Skeletal muscle cell (primary cell): Measurements from ENCODE around the gene TUBD1.
A peak's percentile ranks its signal among the peaks of the same experiment; 100 is the strongest.
"Not testable (repeated sequence)": the region's sequence is repeated elsewhere in the genome, so short reads cannot be mapped to it uniquely, and the experiment has no call there.

Experiments
- DNase-seq: peaks from one replicate; pipeline ENCODE4 v3.0.0-alpha.2; 2010; ENCODE audit warnings: low read depth
- H3K4me3 ChIP-seq: 2 replicates; pipeline ENCODE4 v1.5.1; 2011; ENCODE audit warnings: low read depth, mild to moderate bottlenecking, control low read depth, low read length, moderate library complexity

The TUBD1 gene

GRCh38 chr17:59892924-59893675 is at the start of gene TUBD1, which contains the start of gene RPS6KB1:
Gene TUBD1, minus strand, starts transcription at chr17:59892943. Its CDS starts 1,941 bp downstream, at chr17:59891002.
Gene RPS6KB1, plus strand, starts transcription at chr17:59893121. Its CDS starts 64 bp downstream, at chr17:59893185.
- peak; percentile 98 for DNase-seq
- H3K4me3 ChIP-seq = peak within 1 kb of the TSS; percentile 97

DNA sequence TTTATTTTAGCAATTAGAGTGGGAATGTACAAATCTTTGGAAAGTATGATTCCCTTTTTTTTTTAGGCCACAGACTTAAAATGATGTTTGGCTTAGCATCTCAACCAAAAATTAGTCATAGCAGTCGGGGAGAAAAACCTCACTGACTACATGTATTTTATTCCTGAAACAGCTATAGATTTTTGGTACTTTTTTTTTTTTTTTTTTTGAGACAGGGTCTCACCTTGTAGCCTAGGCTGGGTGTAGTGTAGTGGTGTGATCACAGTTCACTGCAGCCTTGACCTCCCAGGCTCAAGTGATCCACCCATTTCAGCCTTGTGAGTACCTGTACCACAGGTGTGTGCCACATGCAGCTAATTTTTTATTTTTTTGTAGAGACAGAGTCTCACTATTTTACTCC is 48.4 kb upstream of the TUBD1 start:
- H3K4me3 ChIP-seq = no peak overlapping the region
- no peak for DNase-seq

DNA sequence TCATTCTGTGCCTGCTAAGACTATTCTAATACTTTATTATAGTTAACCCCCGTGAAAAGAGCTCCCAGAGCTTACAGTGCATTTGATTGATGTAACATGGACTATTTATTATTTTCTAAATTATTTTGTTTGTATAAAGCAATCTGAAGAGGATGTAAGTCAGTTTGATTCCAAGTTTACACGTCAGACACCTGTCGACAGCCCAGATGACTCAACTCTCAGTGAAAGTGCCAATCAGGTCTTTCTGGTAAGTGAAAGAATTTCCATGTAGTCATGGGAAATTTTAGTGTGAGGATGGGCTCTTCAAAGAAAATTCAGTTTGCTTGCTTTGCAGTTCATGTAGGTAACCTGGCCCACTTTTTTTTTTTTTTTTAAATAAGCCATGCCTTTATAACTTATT is 48.0 kb upstream of the TUBD1 start:
- not testable (repeated sequence) for DNase-seq, H3K4me3 ChIP-seq

GRCh38 chr17:59933317-59933716 is 40.6 kb upstream of the TUBD1 start:
- not testable (repeated sequence) for DNase-seq, H3K4me3 ChIP-seq

DNA sequence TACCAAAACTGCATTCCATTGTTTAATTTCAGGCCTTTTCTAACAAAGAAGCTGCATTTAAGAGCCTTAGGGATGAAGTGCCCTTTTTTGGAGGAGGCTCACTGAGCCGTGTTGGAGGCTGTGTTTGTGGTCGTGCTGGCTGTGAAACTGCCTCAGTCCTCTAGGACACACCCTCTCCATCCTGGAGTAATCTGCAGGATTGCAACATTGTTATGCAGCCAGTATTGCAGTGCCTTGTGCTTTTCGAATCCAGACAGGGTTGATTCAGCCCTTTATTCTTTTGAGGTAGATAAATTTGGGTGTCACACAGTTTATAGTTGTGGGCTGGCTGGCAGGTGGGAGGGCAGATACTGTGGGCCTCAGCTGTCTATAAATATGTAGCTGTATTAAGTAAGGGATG is 38.0 kb upstream of the TUBD1 start:
- not testable (repeated sequence) for H3K4me3 ChIP-seq
- DNase-seq = peak; percentile 6

DNA sequence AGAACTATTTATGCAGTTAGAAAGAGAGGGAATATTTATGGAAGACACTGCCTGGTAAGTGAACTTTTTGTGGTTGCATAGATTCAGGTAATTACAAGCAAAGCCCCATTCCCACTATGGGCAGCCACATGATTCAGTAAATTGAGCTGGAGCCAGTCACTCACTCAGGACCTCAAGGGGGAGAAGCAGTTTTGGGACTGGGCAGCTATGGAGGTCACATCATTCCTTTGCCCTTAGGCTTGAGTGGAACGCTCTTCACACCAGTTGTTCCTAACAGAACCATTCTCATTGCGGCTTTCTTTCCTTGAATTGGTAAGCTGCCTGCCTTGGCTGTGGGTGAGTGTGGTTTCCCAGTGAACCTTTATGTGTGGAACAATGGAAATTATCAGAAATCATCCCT is 37.4 kb upstream of the TUBD1 start:
- not testable (repeated sequence) for H3K4me3 ChIP-seq, DNase-seq

DNA sequence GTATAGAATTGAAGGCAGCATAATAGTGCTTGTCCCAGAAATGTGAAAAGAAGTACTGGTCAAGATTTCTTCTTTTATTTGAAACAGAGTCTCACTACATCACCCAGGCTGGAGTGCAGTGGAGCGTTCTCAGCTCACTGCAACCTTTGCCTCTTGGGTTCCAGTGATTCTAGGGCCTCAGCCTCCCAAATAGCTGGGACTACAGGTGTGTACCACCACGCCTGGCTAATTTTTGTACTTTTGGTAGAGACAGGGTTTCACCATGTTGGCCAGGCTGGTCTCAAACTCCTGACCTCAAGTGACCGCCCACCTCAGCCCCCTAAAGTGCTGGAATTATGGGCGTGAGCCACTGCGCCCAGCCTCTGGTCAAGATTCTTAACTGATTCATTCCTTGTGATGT is 27.9 kb upstream of the TUBD1 start:
- not testable (repeated sequence) for DNase-seq

GRCh38 chr17:59916446-59916845 is 23.7 kb upstream of the TUBD1 start:
- no peak for DNase-seq
- no peak overlapping the region for H3K4me3 ChIP-seq

More for the DNA sequence above, 27.9 kb upstream of the TUBD1 start:
- not testable (repeated sequence) for H3K4me3 ChIP-seq

GRCh38 chr17:59914274-59914854 is 21.6 kb upstream of the TUBD1 start:
- no peak overlapping the region for H3K4me3 ChIP-seq
- no peak for DNase-seq

DNA sequence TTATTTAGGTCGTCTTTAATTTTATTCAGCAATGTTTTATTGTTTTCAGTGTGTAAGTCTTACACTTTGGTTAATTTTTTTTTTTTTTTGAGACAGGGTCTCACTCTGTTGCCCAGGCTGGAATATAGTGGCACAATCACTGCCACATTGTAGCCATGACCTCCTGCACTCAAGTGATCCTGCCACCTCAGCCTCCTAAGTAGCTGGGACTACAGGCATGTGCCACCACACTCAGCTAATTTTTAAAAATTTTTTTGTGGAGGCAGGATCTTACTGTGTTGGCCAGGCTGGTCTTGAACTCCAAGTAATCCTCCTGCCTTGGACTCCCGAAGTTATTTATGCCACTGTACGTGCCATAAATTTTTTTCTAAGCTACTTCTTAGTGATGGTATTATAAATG is 14.7 kb upstream of the TUBD1 start:
- H3K4me3 ChIP-seq = no peak overlapping the region
- no peak for DNase-seq

GRCh38 chr17:59903455-59903854 is 10.7 kb upstream of the TUBD1 start:
- DNase-seq = no peak
- H3K4me3 ChIP-seq = no peak overlapping the region

DNA sequence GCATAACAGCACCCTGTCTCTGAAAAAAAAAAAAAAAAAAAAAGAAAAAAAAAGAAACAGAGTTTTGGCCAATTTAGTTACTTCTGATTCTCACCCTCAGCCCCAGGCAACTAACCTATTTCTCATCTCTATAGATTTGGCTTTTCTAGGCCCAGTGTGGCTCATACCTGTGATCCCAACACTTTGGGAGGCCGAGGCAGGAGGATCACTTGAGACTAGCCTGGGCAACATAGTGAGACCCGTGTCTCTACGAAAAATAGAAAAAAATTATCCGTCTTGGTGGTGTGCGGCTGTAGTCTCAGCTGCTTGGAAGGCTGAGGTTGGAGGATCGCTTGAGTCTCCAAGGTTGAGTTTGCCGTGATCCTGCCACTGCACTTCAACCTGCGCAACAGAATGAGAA is 8.9 kb upstream of the TUBD1 start:
- H3K4me3 ChIP-seq = no peak overlapping the region
- no peak for DNase-seq

DNA sequence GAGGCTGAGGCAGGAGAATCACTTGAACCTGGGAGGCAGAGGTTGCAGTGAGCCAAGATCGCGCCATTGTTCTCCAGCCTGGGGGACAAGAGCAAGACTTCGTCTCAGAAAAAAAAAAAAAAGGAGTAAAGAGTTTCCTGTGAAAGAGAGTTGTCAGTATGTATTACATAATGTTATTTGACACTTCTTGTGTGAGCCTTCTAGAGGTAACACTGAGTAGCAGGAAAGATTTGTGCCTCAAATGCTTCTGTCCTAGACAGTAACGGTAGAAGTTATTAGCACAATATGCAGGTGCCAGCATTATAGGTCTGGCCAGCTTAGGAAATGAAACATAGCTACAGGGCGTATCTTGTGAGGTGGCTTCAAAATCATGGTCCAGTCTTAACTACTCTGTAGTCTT is 6.4 kb upstream of the TUBD1 start:
- H3K4me3 ChIP-seq = no peak overlapping the region
- DNase-seq = peak; percentile 8

- no peak for DNase-seq
- no peak overlapping the region for H3K4me3 ChIP-seq
Measured at GRCh38 chr17:59897090-59897489, 4.3 kb upstream of the TUBD1 start.

DNA sequence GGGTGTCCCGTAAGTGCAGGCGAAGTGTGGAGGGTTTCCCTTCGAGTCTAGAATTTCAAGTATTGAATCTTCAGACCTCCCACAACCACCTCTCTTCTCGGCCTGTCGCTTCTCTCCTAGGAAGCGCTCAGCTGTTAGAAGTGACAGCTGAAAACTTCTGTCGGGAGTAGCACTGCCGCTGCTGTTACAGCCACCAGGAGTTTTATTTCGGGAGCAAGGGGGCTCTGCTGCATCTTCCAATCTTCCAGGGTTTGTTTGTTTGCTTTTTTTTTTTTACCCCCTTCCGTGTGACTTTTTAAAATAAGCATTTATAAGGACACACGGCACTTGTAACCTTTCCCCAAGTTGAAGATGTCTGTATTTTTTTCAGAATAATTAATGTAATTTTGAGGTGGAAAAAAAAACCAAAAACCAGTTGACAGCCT is 945 bp upstream of the TUBD1 start:
- DNase-seq = peak; percentile 5
- peak overlapping the region; percentile 97 for H3K4me3 ChIP-seq

- H3K4me3 ChIP-seq = peak overlapping the region; percentile 97
- no peak for DNase-seq
Measured at GRCh38 chr17:59892251-59892923, 356 bp downstream of the TUBD1 start.

- DNase-seq = peak; percentile 28
- H3K4me3 ChIP-seq = no peak overlapping the region
Measured at GRCh38 chr17:59890720-59891119, 2.0 kb downstream of the TUBD1 start.

- no peak for DNase-seq
- H3K4me3 ChIP-seq = no peak overlapping the region
Measured at GRCh38 chr17:59888145-59888750, 4.5 kb downstream of the TUBD1 start.

DNA sequence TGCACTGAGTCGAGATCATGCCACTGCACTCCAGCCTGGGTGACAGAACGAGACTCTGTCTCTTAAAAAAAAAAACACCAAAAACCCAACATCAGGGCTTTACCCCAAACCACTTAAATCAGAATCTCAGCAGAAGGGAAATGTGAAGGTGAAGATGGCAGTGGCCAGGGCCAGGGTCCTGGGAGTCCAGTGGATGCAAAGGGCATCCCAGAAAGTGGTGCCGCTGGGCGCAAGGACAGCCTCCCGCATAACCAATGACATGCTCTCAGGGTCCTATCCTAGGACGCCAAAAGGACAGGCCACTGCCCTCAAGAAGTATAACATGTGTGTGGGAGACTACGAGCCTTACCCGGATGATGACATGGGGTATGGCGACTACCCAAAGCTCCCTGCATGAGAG is 7.9 kb downstream of the TUBD1 start:
- DNase-seq = no peak
- no peak overlapping the region for H3K4me3 ChIP-seq

DNA sequence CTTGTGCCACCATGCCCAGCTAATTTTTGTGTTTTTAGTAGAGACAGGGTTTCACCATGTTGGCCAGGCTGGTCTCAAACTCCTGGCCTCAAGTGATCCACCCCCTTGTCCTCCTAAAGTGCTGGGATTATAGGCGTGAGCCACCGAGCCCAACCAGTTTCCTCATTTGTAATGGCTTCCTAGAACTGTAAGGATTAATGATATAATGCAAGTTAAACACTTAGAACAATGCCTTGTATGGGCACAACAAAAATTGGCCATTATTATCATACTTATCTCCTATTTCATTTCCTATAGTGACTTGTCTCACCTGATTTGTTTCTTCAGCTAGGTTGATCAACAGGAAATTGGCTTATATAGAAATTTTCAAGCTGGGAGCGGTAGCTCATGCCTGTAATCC is 14.1 kb downstream of the TUBD1 start:
- no peak overlapping the region for H3K4me3 ChIP-seq
- DNase-seq = no peak
